ENCODE results near the gene STXBP6. TPM values are rescaled to one million over a fixed set of nuclear protein-coding genes. Genes with fewer than 3 reads are reported as not detected.

The STXBP6 gene
- total and polyA plus RNA-seq, 2 of the 13 experiments (the other 11 are each of a cell fraction or from before 2014, with no cell fraction given): 35.3 to 42.8 TPM

GRCh38 chr14:24978862-24979724, 70.9 kb downstream of the STXBP6 start (continued):
- TF ChIP-seq ZFX (CRISPR knock-in tag; IDR thresholded peaks at IDR 0.05; ENCODE audit: low read depth) (no peak; the same call in 1 of the 2 replicates), KLF6 (CRISPR knock-in tag; IDR thresholded peaks at IDR 0.05) (no peak), KDM5B (CRISPR knock-in tag; IDR thresholded peaks at IDR 0.05; ENCODE audit: borderline replicate concordance) (no peak), ZNF616 (CRISPR knock-in tag; IDR thresholded peaks at IDR 0.05; ENCODE audit: low read depth) (no peak), PAXIP1 (CRISPR knock-in tag; conservative IDR thresholded peaks at IDR 0.05) (peak; percentile 86), PRDM15 (CRISPR knock-in tag; IDR thresholded peaks at IDR 0.05) (no peak), SKIL (CRISPR knock-in tag; IDR thresholded peaks at IDR 0.05; ENCODE audit: borderline replicate concordance) (no peak), NFYB (CRISPR knock-in tag; IDR thresholded peaks at IDR 0.05) (no peak), ETV6 (CRISPR knock-in tag; conservative IDR thresholded peaks at IDR 0.05) (no peak; the same call in 1 of the 2 replicates), CEBPZ (IDR thresholded peaks at IDR 0.05; ENCODE audit: low read length) (no peak), NPAS2 (CRISPR knock-in tag; IDR thresholded peaks at IDR 0.05; ENCODE audit: borderline replicate concordance) (no peak), ZNF280B (CRISPR knock-in tag; IDR thresholded peaks at IDR 0.05; ENCODE audit: borderline replicate concordance) (no peak), ZNF205 (CRISPR knock-in tag; IDR thresholded peaks at IDR 0.05) (no peak)

All from HepG2 (cell line).